CD14-positive monocyte (primary cell): ENCODE results near the gene LEKR1. TPM values are rescaled to one million over a fixed set of nuclear protein-coding genes. Genes with fewer than 3 reads are reported as not detected.

Experiments used
- DNase-seq, 3 donors: peaks; one replicate each; pipeline ENCODE4 v3.0.0-alpha.2; 2011 to 2022
- H2AFZ ChIP-seq: 2 replicates; pipeline ENCODE4 v1.6.0; 2012; ENCODE audit warnings: mild to moderate bottlenecking, low read depth, low read length, inconsistent platforms; ENCODE audit not compliant: insufficient read depth, poor library complexity, severe bottlenecking
- H3K27ac ChIP-seq, 2 donors: 1 replicate in 1 of 2; 2 replicates in 1 of 2; pipeline ENCODE4 v1.5.1; 2012 to 2013; ENCODE audit warnings: low read length in 2 of 2, control low read depth in 1 of 2, inconsistent platforms in 1 of 2, low read depth in 1 of 2, mild to moderate bottlenecking in 1 of 2
- H3K27me3 ChIP-seq, 2 donors: one replicate each; pipeline versions ENCODE4 v1.6.0 to v1.6.1; 2011 to 2013; ENCODE audit warnings: low read length in 2 of 2; ENCODE audit not compliant: control insufficient read depth in 2 of 2, insufficient read depth in 2 of 2
- H3K36me3 ChIP-seq, 2 donors: replicated peaks in 1 of 2; 1 replicate in 1 of 2; 2 replicates in 1 of 2; pipeline versions ENCODE4 v1.5.1 to v1.6.1; 2012 to 2013; ENCODE audit warnings: low read length in 2 of 2, control low read depth in 1 of 2, inconsistent platforms in 1 of 2, mild to moderate bottlenecking in 1 of 2; ENCODE audit not compliant: insufficient read depth in 2 of 2, control insufficient read depth in 1 of 2
- H3K4me1 ChIP-seq, 2 donors: 1 replicate in 1 of 2; 2 replicates in 1 of 2; pipeline versions ENCODE4 v1.5.1 to v1.6.1; 2012 to 2013; ENCODE audit warnings: low read length in 2 of 2, control low read depth in 1 of 2, inconsistent platforms in 1 of 2, mild to moderate bottlenecking in 1 of 2, moderate library complexity in 1 of 2; ENCODE audit not compliant: insufficient read depth in 2 of 2, control insufficient read depth in 1 of 2
- H3K4me2 ChIP-seq: replicated peaks from 2 replicates; pipeline ENCODE3; 2012; ENCODE audit warnings: low read length, moderate library complexity, mild to moderate bottlenecking; ENCODE audit not compliant: poor library complexity, severe bottlenecking; ENCODE audit errors: extremely low read depth
- H3K4me3 ChIP-seq, 3 experiments: fragments of 200-600 bp in 1 of 3; sonication (generic) in 1 of 3; replicated peaks in 1 of 3; 1 replicate in 2 of 3; 2 replicates in 1 of 3; pipeline ENCODE4 v1.5.1; 2011 to 2013; ENCODE audit warnings: low read length in 3 of 3, mild to moderate bottlenecking in 3 of 3, control low read depth in 2 of 3, low read depth in 2 of 3, inconsistent platforms in 1 of 3, moderate library complexity in 1 of 3
- H3K79me2 ChIP-seq: 2 replicates; pipeline ENCODE4 v1.6.0; 2012; ENCODE audit warnings: mild to moderate bottlenecking, control low read depth, inconsistent platforms, low read length, moderate library complexity; ENCODE audit not compliant: insufficient read depth
- H3K9ac ChIP-seq: 2 replicates; pipeline ENCODE4 v1.6.0; 2017; ENCODE audit warnings: low read length, mild to moderate bottlenecking; ENCODE audit not compliant: insufficient read depth, poor library complexity, severe bottlenecking
- H3K9me3 ChIP-seq, 2 donors: replicated peaks in 1 of 2; 1 replicate in 1 of 2; 2 replicates in 1 of 2; pipeline versions ENCODE4 v1.5.1 to v1.6.1; 2012 to 2013; ENCODE audit warnings: low read length in 2 of 2, control low read depth in 1 of 2; ENCODE audit not compliant: control insufficient read depth in 1 of 2, insufficient read depth in 1 of 2
- H4K20me1 ChIP-seq: 2 replicates; pipeline ENCODE4 v1.6.0; 2012; ENCODE audit warnings: mild to moderate bottlenecking, low read length, control low read depth, moderate library complexity; ENCODE audit not compliant: insufficient read depth
- H3K27ac Mint-ChIP-seq, 7 donors: one replicate each; pipeline ENCODE4 v1.8.0; 2020; ENCODE audit warnings: mild to moderate bottlenecking in 7 of 7, mixed read lengths in 7 of 7, moderate library complexity in 6 of 7, inconsistent platforms in 2 of 7
- H3K27me3 Mint-ChIP-seq, 3 donors: one replicate each; pipeline ENCODE4 v1.8.0; 2021 to 2022; ENCODE audit warnings: low read depth in 3 of 3, mild to moderate bottlenecking in 3 of 3, mixed read lengths in 3 of 3, moderate library complexity in 3 of 3, inconsistent platforms in 1 of 3
- H3K36me3 Mint-ChIP-seq, 2 donors: one replicate each; pipeline ENCODE4 v1.8.0; 2020; ENCODE audit warnings: mixed read lengths in 2 of 2, inconsistent platforms in 1 of 2, mild to moderate bottlenecking in 1 of 2
- H3K4me1 Mint-ChIP-seq: one replicate; pipeline ENCODE4 v1.8.0; 2020; ENCODE audit warnings: mild to moderate bottlenecking, mixed read lengths
- H3K4me3 Mint-ChIP-seq, 2 donors: one replicate each; pipeline ENCODE4 v1.8.0; 2020; ENCODE audit warnings: mild to moderate bottlenecking in 2 of 2, mixed read lengths in 2 of 2, moderate library complexity in 1 of 2
- H3K9me3 Mint-ChIP-seq, 7 donors: one replicate each; pipeline ENCODE4 v1.8.0; 2020 to 2022; ENCODE audit warnings: mixed read lengths in 7 of 7, mild to moderate bottlenecking in 6 of 7, moderate library complexity in 6 of 7, inconsistent platforms in 2 of 7
- CTCF ChIP-seq: fragments of 200-600 bp; IDR thresholded peaks from one replicate; pipeline ENCODE4 v1.8.0; 2022; ENCODE audit warnings: antibody characterized with exemption, mild to moderate bottlenecking
- WGBS: methylation state at CpG from one replicate; pipeline ENCODE4 v1.1.5; 2013; ENCODE audit warnings: missing lambda C conversion rate; ENCODE audit not compliant: insufficient coverage; 5-methylcytosine and 5-hydroxymethylcytosine counted together
- intact Hi-C, 2 donors: fragments of 100-400 bp; cut with micrococcal nuclease; formaldehyde crosslinking; loops; one replicate each; pipeline versions ENCODE4 v1.15.0 to v1.15.1; 2023
- polyA plus RNA-seq, 3 donors: library from polyadenylated mRNA; depleted of rRNA in 1 of 3; unstranded in 2 of 3; stranded (reverse) in 1 of 3; fragments of 300-500 nt in 2 of 3; fragments of >200 nt in 1 of 3; fragmentation: Illumina TruSeq in 2 of 3; gene quantifications; 1 replicate in 2 of 3; 2 replicates in 1 of 3; pipeline ENCODE4 v1.2.3, GENCODE V29; 2012 to 2021

The LEKR1 gene
- polyA plus RNA-seq, 3 donors = 0.51 to 0.80 TPM; not detected in 1

- no peak overlapping the region for H3K4me3 Mint-ChIP-seq
- no peak overlapping the region for H3K4me3 ChIP-seq
- H2AFZ ChIP-seq = no peak overlapping the region
- WGBS = 89% methylated on average over 3 of the region's 5 CpGs
- no peaks in the 10 kb centered on the region for H3K36me3 Mint-ChIP-seq
- H3K9me3 ChIP-seq = no peaks in the 10 kb centered on the region
- H3K36me3 ChIP-seq = no peaks in the 10 kb centered on the region
- H3K27me3 Mint-ChIP-seq = peaks cover 0 to 2% (median 1%) of the 10 kb centered on the region in 3 donors
- H3K79me2 ChIP-seq = no peaks in the 10 kb centered on the region
- no peak for TF ChIP-seq CTCF
- H3K4me2 ChIP-seq = no peak overlapping the region
- peak in 1 of 3 donors; percentile 18 for DNase-seq
- peaks cover 9% of the 10 kb centered on the region for H3K4me1 Mint-ChIP-seq
- H3K27ac ChIP-seq = no peak overlapping the region
- intact Hi-C loops = loop anchor here in 1 of 2 donors (10.0 kb wide), 1 partner anchor 298 kb away; no protein-coding TSS in a partner anchor
- no peaks in the 10 kb centered on the region for H3K27me3 ChIP-seq
- no peaks in the 10 kb centered on the region for H4K20me1 ChIP-seq
- no peaks in the 10 kb centered on the region for H3K4me1 ChIP-seq
- H3K9me3 Mint-ChIP-seq = peaks cover 0 to 2% (median 0%) of the 10 kb centered on the region in 7 donors
- H3K9ac ChIP-seq = no peak overlapping the region
- no peak overlapping the region for H3K27ac Mint-ChIP-seq
These were observed 11.0 kb downstream of the LEKR1 start for GRCh38 chr3:156837115-156837514.

GRCh38 chr3:156838035-156838434, 11.9 kb downstream of the LEKR1 start:
- no peaks in the 10 kb centered on the region for H3K79me2 ChIP-seq
- H3K9me3 Mint-ChIP-seq = peaks cover 0 to 2% (median 0%) of the 10 kb centered on the region in 7 donors
- H3K27me3 Mint-ChIP-seq = peaks cover 0 to 2% (median 1%) of the 10 kb centered on the region in 3 donors
- no peaks in the 10 kb centered on the region for H3K36me3 ChIP-seq
- H3K27ac Mint-ChIP-seq = no peak overlapping the region
- H2AFZ ChIP-seq = no peak overlapping the region
- H3K4me3 ChIP-seq = no peak overlapping the region
- H3K9me3 ChIP-seq = no peaks in the 10 kb centered on the region
- H3K27me3 ChIP-seq = no peaks in the 10 kb centered on the region
- 100% methylated on average over 1 of the region's 3 CpGs for WGBS
- H3K4me3 Mint-ChIP-seq = no peak overlapping the region
- no peak overlapping the region for H3K4me2 ChIP-seq
- no peak overlapping the region for H3K27ac ChIP-seq
- H3K9ac ChIP-seq = no peak overlapping the region
- H3K4me1 Mint-ChIP-seq = peaks cover 9% of the 10 kb centered on the region
- DNase-seq = no peak
- no peaks in the 10 kb centered on the region for H3K36me3 Mint-ChIP-seq
- no peaks in the 10 kb centered on the region for H4K20me1 ChIP-seq
- intact Hi-C loops = loop anchor here in 1 of 2 donors (10.0 kb wide), 1 partner anchor 297 kb away; no protein-coding TSS in a partner anchor
- H3K4me1 ChIP-seq = no peaks in the 10 kb centered on the region
- no peak for TF ChIP-seq CTCF
